ENCODE results near the gene RYR2.

DNA sequence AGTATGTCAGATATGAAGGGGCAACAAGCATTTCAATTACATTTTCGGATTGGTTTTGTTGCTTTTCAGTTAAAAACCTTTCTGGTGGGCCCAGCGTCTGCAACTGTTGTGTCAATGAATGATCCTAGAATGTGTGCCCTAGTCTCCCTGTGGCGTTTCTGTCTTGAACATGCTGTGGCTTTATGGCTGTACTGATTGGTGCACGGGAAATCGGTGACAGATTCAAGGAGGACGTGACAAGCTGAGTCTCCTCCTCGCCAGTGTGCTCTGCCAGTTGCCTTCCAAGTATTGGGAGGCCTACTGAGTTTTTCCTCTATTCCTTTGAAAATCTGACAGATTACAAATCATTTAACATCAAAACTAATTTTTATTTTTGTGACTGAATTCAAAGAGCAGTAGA, 721.2 kb downstream of the RYR2 start:
- TF ChIP-seq, protein P1, sequence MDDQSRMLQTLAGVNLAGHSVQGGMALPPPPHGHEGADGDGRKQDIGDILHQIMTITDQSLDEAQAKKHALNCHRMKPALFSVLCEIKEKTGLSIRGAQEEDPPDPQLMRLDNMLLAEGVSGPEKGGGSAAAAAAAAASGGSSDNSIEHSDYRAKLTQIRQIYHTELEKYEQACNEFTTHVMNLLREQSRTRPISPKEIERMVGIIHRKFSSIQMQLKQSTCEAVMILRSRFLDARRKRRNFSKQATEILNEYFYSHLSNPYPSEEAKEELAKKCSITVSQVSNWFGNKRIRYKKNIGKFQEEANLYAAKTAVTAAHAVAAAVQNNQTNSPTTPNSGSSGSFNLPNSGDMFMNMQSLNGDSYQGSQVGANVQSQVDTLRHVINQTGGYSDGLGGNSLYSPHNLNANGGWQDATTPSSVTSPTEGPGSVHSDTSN (IDR thresholded peaks at IDR 0.05), result no peak
- TF ChIP-seq RFX5 (IDR thresholded peaks at IDR 0.05) (no peak), POLR2AphosphoS2 (conservative IDR thresholded peaks at IDR 0.05; ENCODE audit: low read length) (no peak), MAZ (IDR thresholded peaks at IDR 0.05; ENCODE audit: borderline replicate concordance, low read depth, low read length) (no peak), SMC3 (IDR thresholded peaks at IDR 0.05) (no peak), FOSL2 (IDR thresholded peaks at IDR 0.05) (no peak), FOSL2 (CRISPR knock-in tag; IDR thresholded peaks at IDR 0.05) (no peak), POLR2A (IDR thresholded peaks at IDR 0.05; ENCODE audit: low read length) (no peak), CBX8 (IDR thresholded peaks at IDR 0.05) (no peak)
- TF ChIP-seq, protein P2, sequence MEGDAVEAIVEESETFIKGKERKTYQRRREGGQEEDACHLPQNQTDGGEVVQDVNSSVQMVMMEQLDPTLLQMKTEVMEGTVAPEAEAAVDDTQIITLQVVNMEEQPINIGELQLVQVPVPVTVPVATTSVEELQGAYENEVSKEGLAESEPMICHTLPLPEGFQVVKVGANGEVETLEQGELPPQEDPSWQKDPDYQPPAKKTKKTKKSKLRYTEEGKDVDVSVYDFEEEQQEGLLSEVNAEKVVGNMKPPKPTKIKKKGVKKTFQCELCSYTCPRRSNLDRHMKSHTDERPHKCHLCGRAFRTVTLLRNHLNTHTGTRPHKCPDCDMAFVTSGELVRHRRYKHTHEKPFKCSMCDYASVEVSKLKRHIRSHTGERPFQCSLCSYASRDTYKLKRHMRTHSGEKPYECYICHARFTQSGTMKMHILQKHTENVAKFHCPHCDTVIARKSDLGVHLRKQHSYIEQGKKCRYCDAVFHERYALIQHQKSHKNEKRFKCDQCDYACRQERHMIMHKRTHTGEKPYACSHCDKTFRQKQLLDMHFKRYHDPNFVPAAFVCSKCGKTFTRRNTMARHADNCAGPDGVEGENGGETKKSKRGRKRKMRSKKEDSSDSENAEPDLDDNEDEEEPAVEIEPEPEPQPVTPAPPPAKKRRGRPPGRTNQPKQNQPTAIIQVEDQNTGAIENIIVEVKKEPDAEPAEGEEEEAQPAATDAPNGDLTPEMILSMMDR (IDR thresholded peaks at IDR 0.05), result no peak
- TF ChIP-seq, protein P3, sequence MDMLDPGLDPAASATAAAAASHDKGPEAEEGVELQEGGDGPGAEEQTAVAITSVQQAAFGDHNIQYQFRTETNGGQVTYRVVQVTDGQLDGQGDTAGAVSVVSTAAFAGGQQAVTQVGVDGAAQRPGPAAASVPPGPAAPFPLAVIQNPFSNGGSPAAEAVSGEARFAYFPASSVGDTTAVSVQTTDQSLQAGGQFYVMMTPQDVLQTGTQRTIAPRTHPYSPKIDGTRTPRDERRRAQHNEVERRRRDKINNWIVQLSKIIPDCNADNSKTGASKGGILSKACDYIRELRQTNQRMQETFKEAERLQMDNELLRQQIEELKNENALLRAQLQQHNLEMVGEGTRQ (IDR thresholded peaks at IDR 0.05), result no peak
- TF ChIP-seq, protein P4, sequence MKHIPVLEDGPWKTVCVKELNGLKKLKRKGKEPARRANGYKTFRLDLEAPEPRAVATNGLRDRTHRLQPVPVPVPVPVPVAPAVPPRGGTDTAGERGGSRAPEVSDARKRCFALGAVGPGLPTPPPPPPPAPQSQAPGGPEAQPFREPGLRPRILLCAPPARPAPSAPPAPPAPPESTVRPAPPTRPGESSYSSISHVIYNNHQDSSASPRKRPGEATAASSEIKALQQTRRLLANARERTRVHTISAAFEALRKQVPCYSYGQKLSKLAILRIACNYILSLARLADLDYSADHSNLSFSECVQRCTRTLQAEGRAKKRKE (CRISPR knock-in tag; IDR thresholded peaks at IDR 0.05; ENCODE audit: low read depth), result no peak
- TF ChIP-seq, protein P5, sequence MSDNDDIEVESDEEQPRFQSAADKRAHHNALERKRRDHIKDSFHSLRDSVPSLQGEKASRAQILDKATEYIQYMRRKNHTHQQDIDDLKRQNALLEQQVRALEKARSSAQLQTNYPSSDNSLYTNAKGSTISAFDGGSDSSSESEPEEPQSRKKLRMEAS (IDR thresholded peaks at IDR 0.05), result no peak
- TF ChIP-seq, protein P6, sequence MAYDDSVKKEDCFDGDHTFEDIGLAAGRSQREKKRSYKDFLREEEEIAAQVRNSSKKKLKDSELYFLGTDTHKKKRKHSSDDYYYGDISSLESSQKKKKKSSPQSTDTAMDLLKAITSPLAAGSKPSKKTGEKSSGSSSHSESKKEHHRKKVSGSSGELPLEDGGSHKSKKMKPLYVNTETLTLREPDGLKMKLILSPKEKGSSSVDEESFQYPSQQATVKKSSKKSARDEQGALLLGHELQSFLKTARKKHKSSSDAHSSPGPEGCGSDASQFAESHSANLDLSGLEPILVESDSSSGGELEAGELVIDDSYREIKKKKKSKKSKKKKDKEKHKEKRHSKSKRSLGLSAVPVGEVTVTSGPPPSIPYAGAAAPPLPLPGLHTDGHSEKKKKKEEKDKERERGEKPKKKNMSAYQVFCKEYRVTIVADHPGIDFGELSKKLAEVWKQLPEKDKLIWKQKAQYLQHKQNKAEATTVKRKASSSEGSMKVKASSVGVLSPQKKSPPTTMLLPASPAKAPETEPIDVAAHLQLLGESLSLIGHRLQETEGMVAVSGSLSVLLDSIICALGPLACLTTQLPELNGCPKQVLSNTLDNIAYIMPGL (CRISPR knock-in tag; IDR thresholded peaks at IDR 0.05; ENCODE audit: borderline replicate concordance), result no peak
- TF ChIP-seq, protein P7, sequence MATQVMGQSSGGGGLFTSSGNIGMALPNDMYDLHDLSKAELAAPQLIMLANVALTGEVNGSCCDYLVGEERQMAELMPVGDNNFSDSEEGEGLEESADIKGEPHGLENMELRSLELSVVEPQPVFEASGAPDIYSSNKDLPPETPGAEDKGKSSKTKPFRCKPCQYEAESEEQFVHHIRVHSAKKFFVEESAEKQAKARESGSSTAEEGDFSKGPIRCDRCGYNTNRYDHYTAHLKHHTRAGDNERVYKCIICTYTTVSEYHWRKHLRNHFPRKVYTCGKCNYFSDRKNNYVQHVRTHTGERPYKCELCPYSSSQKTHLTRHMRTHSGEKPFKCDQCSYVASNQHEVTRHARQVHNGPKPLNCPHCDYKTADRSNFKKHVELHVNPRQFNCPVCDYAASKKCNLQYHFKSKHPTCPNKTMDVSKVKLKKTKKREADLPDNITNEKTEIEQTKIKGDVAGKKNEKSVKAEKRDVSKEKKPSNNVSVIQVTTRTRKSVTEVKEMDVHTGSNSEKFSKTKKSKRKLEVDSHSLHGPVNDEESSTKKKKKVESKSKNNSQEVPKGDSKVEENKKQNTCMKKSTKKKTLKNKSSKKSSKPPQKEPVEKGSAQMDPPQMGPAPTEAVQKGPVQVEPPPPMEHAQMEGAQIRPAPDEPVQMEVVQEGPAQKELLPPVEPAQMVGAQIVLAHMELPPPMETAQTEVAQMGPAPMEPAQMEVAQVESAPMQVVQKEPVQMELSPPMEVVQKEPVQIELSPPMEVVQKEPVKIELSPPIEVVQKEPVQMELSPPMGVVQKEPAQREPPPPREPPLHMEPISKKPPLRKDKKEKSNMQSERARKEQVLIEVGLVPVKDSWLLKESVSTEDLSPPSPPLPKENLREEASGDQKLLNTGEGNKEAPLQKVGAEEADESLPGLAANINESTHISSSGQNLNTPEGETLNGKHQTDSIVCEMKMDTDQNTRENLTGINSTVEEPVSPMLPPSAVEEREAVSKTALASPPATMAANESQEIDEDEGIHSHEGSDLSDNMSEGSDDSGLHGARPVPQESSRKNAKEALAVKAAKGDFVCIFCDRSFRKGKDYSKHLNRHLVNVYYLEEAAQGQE (IDR thresholded peaks at IDR 0.05), result no peak

Data from A549 (cell line).